Progenitor cell of endocrine pancreas (in vitro differentiated cells): Measurements from ENCODE around the gene ERO1A. TPM values are rescaled to one million over a fixed set of nuclear protein-coding genes. Genes with fewer than 3 reads are reported as not detected.

Experiments
- DNase-seq: peaks from one replicate; pipeline ENCODE4 v3.0.0; 2021; ENCODE audit warnings: low spot score; ENCODE audit not compliant: unreplicated experiment
- H3K27ac Mint-ChIP-seq: 2 replicates; pipeline ENCODE4 v1.8.0; 2021; ENCODE audit warnings: mild to moderate bottlenecking, moderate library complexity, mixed read lengths
- H3K27me3 Mint-ChIP-seq: 2 replicates; pipeline ENCODE4 v1.8.0; 2021; ENCODE audit warnings: mixed read lengths
- H3K36me3 Mint-ChIP-seq: 2 replicates; pipeline ENCODE4 v1.8.0; 2022; ENCODE audit warnings: mixed read lengths; ENCODE audit not compliant: insufficient read depth
- H3K4me1 Mint-ChIP-seq: 2 replicates; pipeline ENCODE4 v1.8.0; 2021; ENCODE audit warnings: low read depth, mixed read lengths
- H3K4me3 Mint-ChIP-seq: 2 replicates; pipeline ENCODE4 v1.8.0; 2021; ENCODE audit warnings: low read depth, mild to moderate bottlenecking, moderate library complexity, mixed read lengths
- H3K9me3 Mint-ChIP-seq: 2 replicates; pipeline ENCODE4 v1.8.0; 2021; ENCODE audit warnings: low read depth, mixed read lengths
- CTCF ChIP-seq: fragments of 200-600 bp; sonication (generic); IDR thresholded peaks from one replicate; pipeline ENCODE4 v1.5.0; 2021; ENCODE audit warnings: antibody characterized with exemption, mild to moderate bottlenecking; ENCODE audit not compliant: unreplicated experiment
- long read RNA-seq: library from polyadenylated mRNA; unstranded; transcript quantifications from one replicate; pipeline ENCODE4 v2.0.0, GENCODE V29; 2020
- total RNA-seq: library from RNA; stranded (reverse); gene quantifications from 2 replicates; pipeline ENCODE4 v1.2.1, GENCODE V29; 2021

ERO1A gene
- 46.9 and 51.0 TPM in 2 replicates for total RNA-seq
- long read RNA-seq, partial matches to known transcripts: 1 of 4 reads
- long read RNA-seq, other reads (novel, unspliced or antisense): 3 of 4 reads

GRCh38 chr14:52695481-52696091 is at the start of gene ERO1A:
ERO1A (minus strand) TSS chr14:52695558; CDS start chr14:52695481, 77 bp downstream.
- peak within 1 kb of the TSS; percentile 97 for H3K4me3 Mint-ChIP-seq
- peaks cover 33% of the 10 kb centered on the region for H3K4me1 Mint-ChIP-seq
- DNase-seq: peak; percentile 60
- no peak for TF ChIP-seq CTCF
- H3K27ac Mint-ChIP-seq: peak within 1 kb of the TSS; percentile 96
- H3K36me3 Mint-ChIP-seq: no peaks in the 10 kb centered on the region
- H3K27me3 Mint-ChIP-seq: no peaks in the 10 kb centered on the region
- H3K9me3 Mint-ChIP-seq: no peaks in the 10 kb centered on the region

- H3K4me1 Mint-ChIP-seq: peaks cover 7% of the 10 kb centered on the region
- no peak for DNase-seq
- no peak overlapping the region for H3K27ac Mint-ChIP-seq
- H3K4me3 Mint-ChIP-seq: no peak overlapping the region
- no peak for TF ChIP-seq CTCF
- no peaks in the 10 kb centered on the region for H3K27me3 Mint-ChIP-seq
- peaks cover 8% of the 10 kb centered on the region for H3K36me3 Mint-ChIP-seq
- no peaks in the 10 kb centered on the region for H3K9me3 Mint-ChIP-seq
These were observed 46.5 kb upstream of the ERO1A start for GRCh38 chr14:52741865-52742264.

- Mint-ChIP-seq H3K9me3 (no peaks in the 10 kb centered on the region), H3K4me3 (no peak overlapping the region), H3K27me3 (no peaks in the 10 kb centered on the region), H3K27ac (no peak overlapping the region), H3K4me1 (peaks cover 13% of the 10 kb centered on the region), H3K36me3 (peaks cover 6% of the 10 kb centered on the region)
- TF ChIP-seq CTCF: no peak
- DNase-seq: no peak
These were observed 45.4 kb upstream of the ERO1A start for GRCh38 chr14:52740751-52741150.

- Mint-ChIP-seq H3K27ac (no peak overlapping the region), H3K4me3 (no peak overlapping the region), H3K36me3 (peaks cover 14% of the 10 kb centered on the region), H3K27me3 (no peaks in the 10 kb centered on the region), H3K4me1 (peaks cover 11% of the 10 kb centered on the region), H3K9me3 (no peaks in the 10 kb centered on the region)
- no peak for DNase-seq
- TF ChIP-seq CTCF: no peak
These were observed 43.1 kb upstream of the ERO1A start for GRCh38 chr14:52738409-52738808.

GRCh38 chr14:52735921-52736489 is 40.6 kb upstream of the ERO1A start:
- H3K4me3 Mint-ChIP-seq: no peak overlapping the region
- H3K9me3 Mint-ChIP-seq: no peaks in the 10 kb centered on the region

More at GRCh38 chr14:52735921-52736489, 40.6 kb upstream of the ERO1A start:
- TF ChIP-seq CTCF: no peak
- Mint-ChIP-seq H3K36me3 (peaks cover 23% of the 10 kb centered on the region), H3K4me1 (peaks cover 14% of the 10 kb centered on the region), H3K27ac (peak overlapping the region; percentile 3), H3K27me3 (no peaks in the 10 kb centered on the region)
- no peak for DNase-seq
